GM19463 (cell line): Measurements from ENCODE around the gene SEMA5B.

ENCODE experiments used
- ATAC-seq: cut with Tn5 transposase; IDR thresholded peaks from one replicate; pipeline ENCODE4 v1.9.1; 2021; ENCODE audit warnings: mild to moderate bottlenecking, moderate library complexity; ENCODE audit not compliant: unreplicated experiment

The SEMA5B gene

GRCh38 chr3:122912772-122913538 is 114.6 kb downstream of the SEMA5B start:
- no peak for ATAC-seq

GRCh38 chr3:122911901-122912300 is 115.7 kb downstream of the SEMA5B start:
- ATAC-seq: no peak

GRCh38 chr3:122908251-122908650 is 119.3 kb downstream of the SEMA5B start:
- ATAC-seq: no peak

- no peak for ATAC-seq
Observed at GRCh38 chr3:122907471-122907870, 120.1 kb downstream of the SEMA5B start.

GRCh38 chr3:122903171-122903570 is 124.4 kb downstream of the SEMA5B start:
- ATAC-seq: no peak

GRCh38 chr3:122902326-122902725 is 125.2 kb downstream of the SEMA5B start:
- no peak for ATAC-seq

- ATAC-seq: no peak
Observed at GRCh38 chr3:122898298-122898697, 129.3 kb downstream of the SEMA5B start.

- no peak for ATAC-seq
Observed at GRCh38 chr3:122893754-122894668, 133.6 kb downstream of the SEMA5B start.

- ATAC-seq: peak; percentile 49
Observed at GRCh38 chr3:122893282-122893681, 134.3 kb downstream of the SEMA5B start.

- no peak for ATAC-seq
Observed at GRCh38 chr3:122892118-122892960, 135.2 kb downstream of the SEMA5B start.

GRCh38 chr3:122890720-122891220 is 136.8 kb downstream of the SEMA5B start:
- ATAC-seq: no peak

- ATAC-seq: peak; percentile 64
Observed at GRCh38 chr3:122890077-122890719, 137.4 kb downstream of the SEMA5B start.

- ATAC-seq: no peak
Observed at GRCh38 chr3:122886946-122887345, 140.6 kb downstream of the SEMA5B start.

GRCh38 chr3:122886251-122886650 is 141.3 kb downstream of the SEMA5B start:
- ATAC-seq: no peak

- no peak for ATAC-seq
Observed at GRCh38 chr3:122882361-122882947, 145.1 kb downstream of the SEMA5B start.

- ATAC-seq: no peak
Observed at GRCh38 chr3:122880624-122881023, 146.9 kb downstream of the SEMA5B start.

GRCh38 chr3:122880173-122880572 is 147.4 kb downstream of the SEMA5B start:
- no peak for ATAC-seq

- ATAC-seq: no peak
Observed at GRCh38 chr3:122875547-122876127, 151.9 kb downstream of the SEMA5B start.

GRCh38 chr3:122873741-122874515 is 153.6 kb downstream of the SEMA5B start:
- no peak for ATAC-seq
